GM21786 (cell line): ENCODE results near the gene NCOA7.
A peak's percentile ranks its signal among the peaks of the same experiment; 100 is the strongest.

Source experiments
- ATAC-seq: cut with Tn5 transposase; IDR thresholded peaks from one replicate; pipeline ENCODE4 v1.9.1; 2021; ENCODE audit not compliant: unreplicated experiment

The NCOA7 gene

DNA sequence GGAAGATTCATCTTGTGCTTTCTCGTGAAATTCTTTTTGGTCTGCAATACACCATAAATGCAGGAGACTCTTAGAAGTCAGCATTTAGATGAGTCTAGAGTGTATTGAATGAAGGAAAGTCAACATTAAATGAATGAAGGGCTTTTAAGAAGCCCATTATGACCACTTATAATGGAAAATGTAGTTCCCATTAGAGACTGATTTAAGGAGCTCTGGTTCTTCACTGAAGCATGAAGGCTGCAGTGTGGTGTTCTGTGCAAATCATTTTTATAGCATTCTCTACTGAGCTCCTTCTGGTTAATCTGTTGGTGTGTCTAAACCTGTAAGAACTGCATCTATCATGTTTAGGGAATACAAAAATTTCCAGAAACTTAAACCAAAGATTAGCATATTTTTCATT, 19.7 kb downstream of the NCOA7 start:
- ATAC-seq = no peak

DNA sequence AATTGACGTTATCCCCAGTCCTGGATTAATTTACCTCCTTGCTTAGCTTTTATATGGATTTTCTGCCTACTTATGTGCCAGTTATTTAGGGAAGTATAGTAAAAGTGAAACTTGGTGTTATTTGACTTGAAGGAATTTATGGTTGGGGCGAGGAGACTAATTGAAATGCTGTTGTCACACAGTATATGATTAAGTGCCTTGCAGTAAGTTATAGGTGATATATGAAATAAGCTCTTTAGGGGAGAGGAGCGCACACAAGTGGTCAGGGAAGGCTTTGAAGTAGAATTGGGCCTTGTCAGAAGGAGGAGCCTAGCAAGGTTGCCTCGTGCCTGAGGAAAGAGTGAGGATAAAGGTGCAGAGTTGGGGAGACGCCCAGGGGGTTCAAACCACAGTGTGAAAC, 20.5 kb downstream of the NCOA7 start:
- peak; percentile 18 for ATAC-seq

DNA sequence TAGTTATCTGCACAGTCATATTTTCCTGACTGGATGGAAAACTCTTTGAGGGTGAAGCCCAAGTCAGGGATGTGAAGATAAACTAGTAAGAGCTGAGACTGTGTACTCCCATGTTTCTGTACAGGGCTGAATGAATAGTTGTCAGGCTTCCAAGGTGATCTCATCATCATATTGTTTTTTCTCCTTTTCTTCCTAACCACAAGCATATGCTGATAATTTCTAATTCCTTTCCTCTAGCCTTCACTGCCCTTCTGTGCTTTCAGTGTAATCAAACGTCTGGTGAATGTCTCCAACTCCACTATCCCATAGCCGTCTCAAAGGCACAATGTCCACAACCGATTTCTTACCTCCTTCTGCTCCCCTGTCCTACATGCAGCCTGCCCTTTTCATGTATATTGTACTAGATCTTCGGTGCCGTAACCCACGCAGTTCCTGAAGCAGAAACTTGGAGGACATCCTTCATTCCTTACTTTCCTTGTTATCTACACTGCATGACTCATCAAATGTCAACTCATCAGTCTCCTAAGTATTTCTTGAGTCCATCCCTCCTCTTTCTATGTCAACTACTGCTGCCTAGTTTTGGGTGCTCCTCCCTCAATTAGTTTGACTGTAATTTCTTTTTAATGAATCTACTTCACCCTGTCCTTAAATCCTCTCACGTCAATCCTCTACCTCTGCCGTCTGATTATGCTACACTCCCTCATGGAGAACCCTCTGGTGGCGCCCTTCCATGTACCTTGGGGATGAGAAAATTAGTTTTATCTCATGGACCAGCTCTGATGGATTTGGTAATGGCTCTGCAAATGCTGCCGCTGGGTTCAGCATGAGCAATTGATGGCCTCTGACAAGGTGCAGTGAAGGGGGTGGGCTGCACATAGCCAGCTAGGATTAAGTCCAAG, 21.9 kb downstream of the NCOA7 start:
- ATAC-seq = no peak

DNA sequence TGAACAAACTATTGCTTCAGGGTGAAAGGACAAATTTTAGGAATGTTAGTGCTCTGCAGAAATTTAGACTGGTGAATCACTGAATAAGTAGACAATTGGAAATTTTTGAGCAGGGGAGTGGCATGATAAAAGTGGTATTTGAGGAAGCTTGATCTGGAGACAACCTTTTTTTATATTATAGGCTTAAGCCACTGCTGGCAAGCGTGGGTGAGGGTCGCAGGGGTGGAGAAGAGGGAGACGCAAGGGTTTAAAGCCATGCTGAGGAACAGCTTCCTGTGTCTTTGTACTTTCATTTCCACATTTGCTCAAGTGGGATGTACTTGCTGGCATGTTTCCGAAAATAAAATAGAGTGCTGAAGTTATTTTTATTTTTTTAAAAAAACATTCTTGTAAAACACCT, 23.7 kb downstream of the NCOA7 start:
- no peak for ATAC-seq

DNA sequence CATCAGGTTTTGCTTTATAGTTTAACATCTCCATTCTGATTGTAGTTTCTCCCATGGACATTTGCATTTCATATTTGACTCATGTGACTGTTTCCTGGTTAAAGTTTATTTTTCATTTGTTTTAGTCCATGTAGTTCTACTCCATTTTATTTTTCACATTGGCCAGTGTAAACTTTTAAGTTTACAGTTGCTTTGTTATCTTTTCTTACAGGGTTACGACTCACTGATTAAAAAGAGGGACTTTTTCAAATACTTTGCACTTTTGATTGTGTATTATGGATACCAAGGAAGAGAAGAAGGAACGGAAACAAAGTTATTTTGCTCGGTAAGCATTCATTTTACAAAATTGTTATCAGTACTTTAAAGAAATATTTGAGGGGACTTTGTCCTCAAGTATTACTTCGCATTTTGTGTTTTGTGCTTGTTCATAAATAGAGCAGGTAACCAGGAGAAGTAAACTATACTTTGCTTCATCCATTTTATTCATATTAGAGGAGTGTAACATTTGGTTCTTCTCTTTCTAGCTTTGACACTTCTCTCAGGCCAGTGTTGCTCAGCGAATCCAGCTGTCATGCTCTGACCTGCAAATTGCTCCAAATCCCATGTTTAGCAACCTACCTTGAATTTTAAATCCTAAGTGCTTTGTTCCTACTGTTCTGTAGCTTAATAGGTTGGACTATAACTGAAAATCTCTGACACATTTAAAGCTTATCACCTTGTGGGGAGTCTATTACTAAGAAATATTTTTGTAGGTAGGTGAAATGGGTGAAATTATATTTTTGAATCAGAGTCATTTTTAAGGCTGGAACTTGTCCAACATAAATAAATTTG, 24.5 kb downstream of the NCOA7 start:
- ATAC-seq = no peak

GRCh38 chr6:125816828-125817280, 26.1 kb downstream of the NCOA7 start:
- ATAC-seq = no peak

DNA sequence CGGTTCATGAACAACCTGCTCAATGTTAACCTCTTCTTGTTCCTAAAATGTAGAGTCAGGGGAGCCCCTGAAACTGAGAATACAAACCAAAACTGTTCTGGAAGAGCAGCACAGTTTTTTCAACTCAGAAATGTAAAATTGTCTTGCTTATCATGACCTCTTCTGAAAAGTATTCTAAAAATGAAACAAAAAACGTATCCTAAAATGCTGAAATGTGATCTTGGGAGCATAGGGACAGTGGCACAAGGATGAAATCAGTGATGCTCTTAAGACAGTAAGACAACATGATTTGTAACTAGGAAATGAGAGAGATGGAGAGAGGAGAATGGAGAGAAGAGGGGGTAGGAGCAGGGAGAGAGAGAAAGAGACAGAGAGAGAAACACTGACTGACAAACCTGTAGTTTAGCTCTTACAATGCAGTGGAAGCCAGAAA, 27.5 kb downstream of the NCOA7 start:
- ATAC-seq = peak; percentile 37

- peak; percentile 4 for ATAC-seq
Measured at GRCh38 chr6:125818772-125819260, 28.1 kb downstream of the NCOA7 start.

GRCh38 chr6:125819535-125820326, 29.0 kb downstream of the NCOA7 start:
- ATAC-seq = no peak

DNA sequence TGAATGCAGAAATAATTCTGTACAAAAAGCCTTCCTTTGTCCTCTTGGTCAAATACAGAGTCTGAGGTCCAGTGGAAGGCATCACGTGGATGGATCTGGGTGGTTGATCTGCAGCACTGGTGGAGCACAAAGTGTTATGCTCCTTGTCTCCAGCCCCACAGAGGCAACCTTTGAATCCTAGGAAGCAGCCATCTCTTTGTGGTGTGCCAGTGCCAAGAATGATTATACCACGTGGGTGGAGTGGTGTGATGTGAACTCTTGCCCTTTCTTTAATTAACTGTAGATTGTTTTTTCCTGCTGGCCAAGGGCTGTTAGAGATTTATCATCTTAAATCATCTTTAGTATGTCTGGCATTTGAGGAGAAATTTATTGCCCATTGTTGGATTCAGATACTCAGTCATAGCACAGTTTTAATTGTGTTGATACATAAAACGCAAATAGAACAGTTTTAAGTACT, 31.1 kb downstream of the NCOA7 start:
- no peak for ATAC-seq

DNA sequence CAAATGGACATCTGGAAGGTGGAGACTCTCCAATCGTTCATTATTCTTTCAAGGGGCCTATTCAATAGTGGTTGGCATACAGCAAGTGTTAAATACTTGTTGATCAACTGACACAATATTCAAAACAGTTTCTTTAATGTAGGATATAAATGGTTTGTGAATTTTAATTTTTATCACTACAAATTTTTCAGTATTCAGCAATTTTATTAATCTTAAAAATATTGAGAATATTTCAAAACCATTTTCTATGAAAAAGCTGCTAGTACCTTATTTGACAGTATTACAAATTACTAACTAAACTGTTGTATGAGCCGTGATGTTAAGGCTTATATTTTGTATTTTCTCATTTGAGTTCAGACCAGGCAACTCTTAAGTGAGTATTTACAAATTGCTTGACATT, 32.4 kb downstream of the NCOA7 start:
- ATAC-seq = no peak

DNA sequence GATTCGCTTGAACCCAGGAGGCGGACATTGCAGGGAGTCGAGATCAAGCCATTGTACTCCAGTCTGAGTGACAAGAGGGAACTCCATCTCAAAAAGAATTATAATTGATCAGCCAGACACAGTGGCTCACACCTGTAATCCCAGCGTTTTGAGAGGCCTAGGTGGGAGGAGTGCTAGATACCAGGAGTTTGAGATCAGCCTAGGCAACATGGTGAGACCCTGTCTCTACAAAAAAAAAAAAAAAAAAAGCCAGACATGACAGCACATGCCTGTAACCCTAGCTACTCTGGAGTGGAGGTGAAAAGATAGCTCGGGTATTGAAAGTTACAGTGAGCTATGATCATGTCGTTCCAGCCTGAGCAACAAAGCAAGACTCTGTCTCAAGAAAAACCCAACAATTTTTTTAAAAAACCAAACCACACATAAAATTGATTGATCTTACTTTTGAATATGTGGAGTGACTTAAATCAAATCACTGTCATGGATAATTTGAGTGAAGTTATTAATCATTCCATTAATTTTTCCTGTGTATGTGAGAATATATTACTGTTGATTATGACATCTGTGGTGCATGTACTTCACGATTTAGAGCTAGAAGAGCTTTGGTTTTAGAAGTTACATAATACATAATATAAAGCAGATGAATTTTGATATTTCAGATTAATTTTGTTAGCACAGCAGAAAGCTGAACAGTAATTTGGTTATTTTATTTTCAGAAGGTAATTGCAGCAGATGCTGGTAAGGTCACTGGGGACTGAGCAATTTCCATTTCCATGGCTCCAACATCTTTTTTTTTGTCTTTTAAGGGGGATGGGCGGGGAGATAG, 34.4 kb downstream of the NCOA7 start:
- no peak for ATAC-seq

DNA sequence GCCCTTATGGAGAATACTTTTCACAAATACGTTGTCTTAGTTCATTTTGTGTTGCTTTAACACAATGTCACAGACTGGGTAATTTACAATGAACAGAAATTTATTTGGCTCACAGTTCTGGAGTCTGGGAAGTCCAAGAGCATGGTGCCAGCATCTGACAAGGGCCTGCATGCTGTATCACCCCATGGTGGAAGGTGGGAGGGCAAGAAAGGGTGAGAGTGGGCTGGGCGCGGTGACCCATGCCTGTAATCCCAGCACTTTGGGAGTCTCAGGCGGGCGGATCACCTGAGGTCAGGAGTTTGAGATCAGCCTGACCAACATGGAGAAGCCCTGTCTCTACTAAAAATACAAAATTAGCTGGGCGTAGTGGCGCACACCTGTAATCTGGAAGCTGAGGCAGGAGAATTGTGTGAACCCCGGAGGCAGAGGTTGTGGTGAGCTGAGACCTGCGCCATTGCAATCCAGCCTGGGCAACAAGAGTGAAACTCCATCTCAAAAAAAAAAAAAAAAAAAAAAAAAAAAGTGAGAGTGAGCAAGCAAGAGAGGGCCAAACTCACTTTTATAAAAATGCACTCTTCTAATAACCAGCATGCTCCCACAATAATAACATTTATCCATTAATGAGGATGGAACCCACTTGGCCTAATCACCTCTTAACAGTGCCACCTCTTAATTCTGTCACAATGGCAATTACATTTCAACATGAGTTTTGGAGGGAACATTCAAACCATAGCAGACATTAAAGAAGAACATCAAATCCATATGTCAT, 36.1 kb downstream of the NCOA7 start:
- ATAC-seq = no peak

DNA sequence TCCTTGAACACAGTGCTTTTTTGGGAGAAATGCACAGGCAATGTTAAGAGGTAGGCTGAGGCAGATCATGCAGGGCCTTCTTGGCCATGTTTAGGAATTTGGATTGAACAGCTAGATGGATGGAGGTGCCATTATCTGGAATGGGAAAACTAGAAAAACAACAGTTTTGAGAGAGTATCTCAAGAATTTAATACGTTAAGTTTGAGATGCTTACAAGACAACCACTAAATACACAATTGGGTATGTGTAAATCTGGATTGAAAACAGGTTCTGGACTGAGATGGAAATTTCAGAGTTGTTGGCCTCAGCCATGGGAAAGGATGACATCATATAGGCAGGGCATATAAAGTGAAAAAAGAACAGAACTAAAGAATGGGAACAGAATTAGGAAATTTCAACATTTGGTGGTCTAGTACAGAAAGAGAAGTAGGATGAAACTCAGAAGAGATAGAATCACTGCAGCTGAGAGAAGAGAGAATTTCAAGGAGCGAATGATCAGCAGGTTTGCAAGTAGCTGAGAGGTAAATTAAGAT, 37.1 kb downstream of the NCOA7 start:
- ATAC-seq = no peak

DNA sequence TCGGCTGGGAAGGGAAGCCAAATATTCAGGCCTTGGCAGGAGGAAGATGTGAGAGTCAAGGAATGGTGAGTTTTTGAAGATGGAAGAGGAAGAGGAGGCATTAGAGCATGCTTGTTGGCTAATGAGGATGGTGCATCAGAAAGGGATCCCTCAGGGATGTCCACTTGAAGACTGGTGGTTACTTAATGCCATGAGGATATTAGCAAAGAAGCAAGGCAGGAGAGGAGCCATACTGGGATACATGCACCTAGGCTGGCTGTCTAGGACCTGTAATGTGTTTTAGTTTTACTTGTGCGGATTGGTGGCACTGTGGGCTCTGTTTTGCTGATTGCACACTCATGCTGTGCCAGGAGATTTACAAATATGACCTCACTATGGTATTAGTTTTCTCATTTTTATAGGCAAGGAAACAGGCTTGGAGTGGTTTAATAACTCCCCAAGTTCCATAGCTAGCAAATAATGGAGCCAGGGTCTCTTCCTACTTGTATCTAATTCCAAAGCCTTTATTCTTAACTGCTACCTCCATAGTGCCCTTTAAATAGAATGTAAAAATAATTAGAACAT, 37.8 kb downstream of the NCOA7 start:
- ATAC-seq = no peak

DNA sequence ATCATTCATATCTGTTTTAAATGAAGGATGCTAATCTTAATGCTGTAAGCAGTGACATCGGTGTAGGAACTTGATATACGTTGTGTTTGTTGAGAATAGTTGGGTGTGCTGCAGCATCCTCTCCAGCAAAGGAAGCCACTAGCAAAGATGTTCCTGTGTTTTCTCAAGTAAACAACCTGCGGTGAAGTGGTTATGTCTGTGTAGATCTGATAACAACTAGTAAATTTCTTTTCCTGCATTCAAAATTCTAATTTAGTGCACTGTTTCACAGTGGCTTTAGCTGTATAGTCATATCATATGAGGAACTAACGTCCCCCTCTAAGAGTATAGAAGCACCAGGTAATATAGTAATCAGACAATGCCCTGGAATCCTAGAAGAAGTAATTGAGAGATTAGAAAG, 38.7 kb downstream of the NCOA7 start:
- ATAC-seq = no peak

DNA sequence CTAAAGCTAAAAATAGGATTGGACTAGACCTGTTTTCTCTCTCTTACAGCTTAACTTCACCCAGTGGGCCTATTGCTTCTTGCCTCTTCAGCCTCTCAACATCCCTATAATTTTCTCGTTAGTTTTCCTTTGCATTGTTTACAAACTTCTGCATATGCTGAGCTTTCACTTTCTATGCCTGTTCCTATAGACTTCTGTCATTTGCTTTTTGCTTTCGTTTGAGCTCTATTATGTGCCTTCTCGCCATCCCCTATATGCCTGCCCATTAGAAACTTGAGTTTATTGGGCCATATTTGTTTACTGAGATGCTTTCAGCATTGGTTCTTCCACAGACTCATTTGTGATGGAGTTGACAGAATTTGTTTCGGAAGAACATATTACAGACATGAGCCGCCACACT, 40.9 kb downstream of the NCOA7 start:
- peak; percentile 30 for ATAC-seq

DNA sequence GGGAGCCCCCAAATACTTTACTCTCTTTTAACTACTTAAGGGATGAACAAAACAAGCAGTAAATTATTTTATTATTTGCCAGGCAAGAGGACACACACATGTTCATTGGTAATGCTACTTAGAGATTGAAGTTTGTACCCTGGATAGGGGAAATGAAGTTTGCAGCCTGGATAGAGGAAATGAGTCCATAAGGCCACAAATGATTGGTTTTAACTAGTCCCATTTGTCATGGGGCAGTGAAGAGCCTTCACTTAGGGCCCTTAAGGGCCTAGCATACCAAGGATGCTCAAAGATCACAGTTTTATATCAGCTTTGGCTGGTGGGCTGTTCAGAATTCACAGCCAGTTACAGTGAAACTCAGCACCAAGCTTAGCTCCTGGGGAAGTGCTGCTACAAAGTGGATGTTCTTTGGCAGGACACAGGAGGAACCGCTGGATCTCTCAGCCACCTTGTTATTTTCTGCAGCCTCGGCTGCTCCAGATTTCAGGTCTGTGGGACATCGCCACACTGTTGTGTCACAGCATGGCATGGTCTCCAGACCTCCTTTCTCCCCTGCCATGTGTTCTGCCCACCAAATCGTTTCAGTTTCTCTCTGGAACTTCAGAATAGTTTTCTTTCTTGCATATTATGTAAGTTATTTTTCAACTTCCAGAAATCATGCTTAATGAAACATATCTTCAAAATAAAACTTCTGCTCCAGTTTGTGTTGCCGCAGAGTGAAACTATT, 41.8 kb downstream of the NCOA7 start:
- no peak for ATAC-seq
